H1 (cell line): ENCODE results near the gene CMSS1. TPM values are rescaled to one million over a fixed set of nuclear protein-coding genes. Genes with fewer than 3 reads are reported as not detected.

ENCODE experiments used
- E2F6 ChIP-seq: IDR thresholded peaks from 2 replicates; pipeline ENCODE4 v1.6.1; 2012; ENCODE audit warnings: inconsistent platforms
- polyA plus RNA-seq, 7 experiments: library from polyadenylated mRNA; depleted of rRNA in 3 of 7; stranded (reverse) in 5 of 7; unstranded in 2 of 7; fragments of >200 nt in 5 of 7; fragments of 200-250 nt in 2 of 7; gene quantifications; 1 replicate in 5 of 7; 2 replicates in 1 of 7; 4 replicates in 1 of 7; pipeline versions ENCODE4 v1.2.1 to v1.2.3, GENCODE V29; 2011 to 2013; ENCODE audit warnings: missing spikeins in 2 of 7, mixed read lengths in 2 of 7
- total RNA-seq: library from RNA; stranded (reverse); fragmentation: NEBNext Ultra II Directional; extraction: Animal tissue kit (Norgen Biotek cat#: 25700); gene quantifications from 2 replicates; pipeline ENCODE4 v1.2.1, GENCODE V29; 2021

CMSS1 gene
- total and polyA plus RNA-seq, 2 of the 8 experiments (the other 6 are each of a cell fraction or from before 2014, with no cell fraction given) = 15.2 to 75.1 TPM

GRCh38 chr3:99867594-99868310 lies 50.1 kb downstream of the CMSS1 start (continued):
- no peak for TF ChIP-seq E2F6
